Ovary (tissue), 9 donors: ENCODE results near the gene BMPR1A. TPM values are rescaled to one million over a fixed set of nuclear protein-coding genes. Genes with fewer than 3 reads are reported as not detected.

Experiments
- DNase-seq, 5 donors: peaks; one replicate each; pipeline ENCODE4 v3.0.0-alpha.2; 2019 to 2020
- H3K27ac ChIP-seq, 2 donors: fragments of 200-600 bp; one replicate each; pipeline versions ENCODE4 v1.5.1 to v1.8.0; 2019 to 2022
- H3K27me3 ChIP-seq: fragments of 200-600 bp; one replicate; pipeline ENCODE4 v1.8.0; 2022
- H3K36me3 ChIP-seq: fragments of 200-600 bp; sonication (generic); one replicate; pipeline ENCODE4 v1.5.1; 2019
- H3K4me1 ChIP-seq: one replicate; pipeline ENCODE4 v1.8.1; 2013; ENCODE audit warnings: mild to moderate bottlenecking, moderate library complexity; ENCODE audit not compliant: insufficient read depth
- H3K4me3 ChIP-seq: fragments of 200-600 bp; sonication (generic); one replicate; pipeline ENCODE4 v1.5.1; 2017
- H3K9me3 ChIP-seq, 2 donors: fragments of 200-600 bp in 1 of 2; sonication (generic) in 1 of 2; one replicate each; pipeline versions ENCODE4 v1.5.1 to v1.8.1; 2013 to 2019; ENCODE audit warnings: mild to moderate bottlenecking in 1 of 2, moderate library complexity in 1 of 2
- EP300 ChIP-seq: sonication (generic); formaldehyde crosslinking; IDR thresholded peaks from one replicate; pipeline ENCODE4 v1.6.1; 2017; ENCODE audit warnings: antibody characterized with exemption
- POLR2A ChIP-seq: fragments of 450-650 bp; IDR thresholded peaks from one replicate; pipeline ENCODE4 v1.6.1; 2017; ENCODE audit warnings: antibody characterized with exemption, mild to moderate bottlenecking, moderate library complexity
- WGBS, 3 donors: extraction: QIAGEN DNeasy Blood & Tissue Kit in 1 of 3; methylation state at CpG; one replicate each; pipeline versions ENCODE4 v1.1.5 to v1.1.7; 2013 to 2017; 5-methylcytosine and 5-hydroxymethylcytosine counted together
- intact Hi-C, 4 donors: fragments of 100-400 bp; cut with DNase I; formaldehyde crosslinking; loops; one replicate each; pipeline versions ENCODE4 v1.11.0 to v1.15.1; 2022 to 2023
- polyA plus RNA-seq, 2 donors: library from polyadenylated mRNA; stranded (reverse); fragments of 200-250 nt in 1 of 2; fragments of 350-450 nt in 1 of 2; fragmentation: Illumina TruSeq in 1 of 2; extraction: RNeasy Lipid Tissue Mini Kit (QIAGEN cat#74804) in 1 of 2; gene quantifications; one replicate each; pipeline ENCODE4 v1.2.3, GENCODE V29; 2013 to 2014
- total RNA-seq, 7 donors: library from RNA; depleted of rRNA in 2 of 7; stranded (reverse); fragments of >200 nt in 2 of 7; fragmentation: NEBNext Ultra II Directional in 3 of 7; extraction: Animal tissue kit (Norgen Biotek cat#: 25700) in 3 of 7; gene quantifications; one replicate each; pipeline versions ENCODE4 v1.1.0 to v1.2.4, GENCODE V29; 2016 to 2023
- TF ChIP-seq, protein P1 (sequence below), 3 donors: fragments of 450-650 bp in 2 of 3; fragments of 200-600 bp in 1 of 3; IDR thresholded peaks; one replicate each; pipeline versions ENCODE4 v1.5.1 to v1.8.0; 2016 to 2022; ENCODE audit warnings: antibody characterized with exemption in 3 of 3, mild to moderate bottlenecking in 1 of 3
- donor health status: DM: no; HTN: no; CAD: no; lungs with moderate emphysema.
- donor health status: DM: no; HTN: no; CAD: no.
- donor health status: Bipolar disorder and iron deficiency.
- donor health status: DM: yes; HTN: yes; CAD: no.
- donor health status: DM: no; HTN: no; CAD: no.
- donor health status: DM: yes; HTN: yes; CAD: no.

BMPR1A gene
- total and polyA plus RNA-seq, 9 donors, result 19.0 to 77.9 (median 55.8) TPM

DNA sequence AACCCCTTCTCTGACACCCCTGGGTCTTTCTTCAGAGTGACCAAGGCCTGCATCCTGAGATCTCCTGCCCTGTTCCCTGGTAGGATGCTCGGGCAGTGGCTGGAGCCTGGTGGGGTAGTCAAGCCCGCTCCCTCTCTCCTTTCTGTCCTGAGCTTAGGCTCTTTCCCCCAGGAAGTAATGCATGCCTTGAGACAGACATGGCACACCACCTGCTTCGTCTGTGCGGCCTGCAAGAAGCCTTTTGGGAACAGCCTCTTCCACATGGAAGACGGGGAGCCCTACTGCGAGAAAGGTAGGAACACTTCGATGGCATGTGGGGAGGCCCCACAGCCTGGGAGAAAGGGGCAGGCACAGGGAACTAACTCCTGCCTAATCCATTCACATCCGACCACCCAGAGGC is 37.9 kb upstream of the BMPR1A start:
- DNase-seq, result no peak
- intact Hi-C loops, result no loop called here
- H3K27me3 ChIP-seq, result no peaks in the 10 kb centered on the region
- H3K36me3 ChIP-seq, result no peaks in the 10 kb centered on the region
- no peak overlapping the region for H3K27ac ChIP-seq
- 92 to 94% (median 93%) methylated on average over 8 of the region's 8 CpGs for WGBS, 3 donors
- no peak overlapping the region for H3K4me3 ChIP-seq
- no peaks in the 10 kb centered on the region for H3K4me1 ChIP-seq
- no peak for TF ChIP-seq EP300
- TF ChIP-seq, protein P1, sequence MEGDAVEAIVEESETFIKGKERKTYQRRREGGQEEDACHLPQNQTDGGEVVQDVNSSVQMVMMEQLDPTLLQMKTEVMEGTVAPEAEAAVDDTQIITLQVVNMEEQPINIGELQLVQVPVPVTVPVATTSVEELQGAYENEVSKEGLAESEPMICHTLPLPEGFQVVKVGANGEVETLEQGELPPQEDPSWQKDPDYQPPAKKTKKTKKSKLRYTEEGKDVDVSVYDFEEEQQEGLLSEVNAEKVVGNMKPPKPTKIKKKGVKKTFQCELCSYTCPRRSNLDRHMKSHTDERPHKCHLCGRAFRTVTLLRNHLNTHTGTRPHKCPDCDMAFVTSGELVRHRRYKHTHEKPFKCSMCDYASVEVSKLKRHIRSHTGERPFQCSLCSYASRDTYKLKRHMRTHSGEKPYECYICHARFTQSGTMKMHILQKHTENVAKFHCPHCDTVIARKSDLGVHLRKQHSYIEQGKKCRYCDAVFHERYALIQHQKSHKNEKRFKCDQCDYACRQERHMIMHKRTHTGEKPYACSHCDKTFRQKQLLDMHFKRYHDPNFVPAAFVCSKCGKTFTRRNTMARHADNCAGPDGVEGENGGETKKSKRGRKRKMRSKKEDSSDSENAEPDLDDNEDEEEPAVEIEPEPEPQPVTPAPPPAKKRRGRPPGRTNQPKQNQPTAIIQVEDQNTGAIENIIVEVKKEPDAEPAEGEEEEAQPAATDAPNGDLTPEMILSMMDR (IDR thresholded peaks at IDR 0.05), result no peak
- TF ChIP-seq POLR2A, result no peak
- no peaks in the 10 kb centered on the region for H3K9me3 ChIP-seq

DNA sequence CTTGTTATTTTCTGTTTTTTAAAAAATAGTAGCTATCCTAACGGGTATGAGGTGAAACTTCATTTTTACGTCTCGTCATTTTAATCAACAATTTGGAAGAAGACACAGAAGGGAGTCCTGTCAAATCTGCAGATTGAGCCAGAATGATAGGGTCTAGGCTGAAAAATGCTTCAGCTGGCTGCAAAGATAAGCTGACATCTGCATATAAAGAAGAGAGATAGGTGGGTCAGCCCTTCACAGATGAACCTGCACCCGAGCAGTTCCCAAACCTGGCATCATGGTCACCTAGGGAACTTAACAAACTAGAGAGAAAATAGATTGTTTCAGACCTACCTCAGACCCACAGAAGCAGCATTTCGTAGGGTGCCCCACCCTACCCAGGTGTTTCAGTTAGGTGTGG is 35.2 kb upstream of the BMPR1A start:
- H3K9me3 ChIP-seq, result no peaks in the 10 kb centered on the region
- H3K4me3 ChIP-seq, result no peak overlapping the region
- H3K4me1 ChIP-seq, result no peaks in the 10 kb centered on the region
- no peak overlapping the region for H3K27ac ChIP-seq
- H3K27me3 ChIP-seq, result no peaks in the 10 kb centered on the region
- intact Hi-C loops, result no loop called here
- H3K36me3 ChIP-seq, result no peaks in the 10 kb centered on the region
- WGBS, 3 donors, result 80 to 94% (median 90%) methylated on average over 5 of the region's 5 CpGs
- DNase-seq, result no peak
- TF ChIP-seq, protein P1 (IDR thresholded peaks at IDR 0.05), result no peak
- TF ChIP-seq POLR2A (no peak), EP300 (no peak)

DNA sequence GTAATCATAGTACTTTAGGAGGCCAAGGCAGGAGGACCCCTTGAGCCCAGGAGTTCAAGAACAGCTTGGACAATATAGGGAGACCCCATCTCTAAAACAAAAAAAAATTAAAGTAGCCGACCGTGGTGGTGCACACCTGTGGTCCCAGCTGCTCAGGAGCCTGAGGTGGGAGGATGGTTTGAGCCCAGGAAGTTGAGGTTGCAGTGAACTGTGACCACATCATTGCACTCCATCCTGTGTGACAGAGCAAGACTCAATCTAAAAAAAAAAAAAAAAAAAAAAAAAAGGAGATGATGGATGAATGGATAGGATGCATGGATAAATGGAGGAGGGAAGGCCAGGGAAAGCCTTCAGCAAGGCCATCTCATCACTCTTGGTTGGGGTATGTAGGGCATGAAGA is 33.4 kb upstream of the BMPR1A start:
- Histone ChIP-seq H3K36me3 (no peaks in the 10 kb centered on the region), H3K27ac (no peak overlapping the region), H3K27me3 (no peaks in the 10 kb centered on the region), H3K4me3 (no peak overlapping the region), H3K4me1 (no peaks in the 10 kb centered on the region), H3K9me3 (no peaks in the 10 kb centered on the region)
- TF ChIP-seq POLR2A, result no peak
- TF ChIP-seq, protein P1 (IDR thresholded peaks at IDR 0.05), result no peak
- 94 to 100% (median 97%) methylated on average over 2 of the region's 2 CpGs for WGBS, 3 donors
- intact Hi-C loops, result no loop called here
- DNase-seq, result no peak

DNA sequence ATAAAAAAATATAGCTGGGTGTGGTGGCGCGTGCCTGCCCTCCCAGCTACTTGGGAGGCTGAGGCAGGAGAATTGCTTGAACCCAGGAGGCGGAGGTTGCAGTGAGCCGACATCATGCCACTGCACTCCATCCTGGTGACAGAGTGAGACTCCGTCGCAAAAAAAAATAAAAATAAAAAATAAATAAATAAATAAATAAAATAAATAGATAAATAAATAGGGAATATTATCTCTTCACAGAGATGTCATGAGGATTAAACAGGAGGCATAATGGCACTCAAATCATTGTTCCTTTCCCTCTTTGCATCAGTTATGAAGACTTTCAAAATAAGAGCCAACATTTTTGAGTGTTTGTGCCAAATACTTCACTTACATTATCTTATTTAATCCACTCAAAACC is 32.0 kb upstream of the BMPR1A start:
- 95 to 97% (median 96%) methylated on average over 6 of the region's 6 CpGs for WGBS, 3 donors

More for the DNA sequence above, 32.0 kb upstream of the BMPR1A start:
- H3K4me3 ChIP-seq, result no peak overlapping the region
- no peaks in the 10 kb centered on the region for H3K27me3 ChIP-seq
- no peaks in the 10 kb centered on the region for H3K9me3 ChIP-seq
- intact Hi-C loops, result no loop called here
- H3K36me3 ChIP-seq, result no peaks in the 10 kb centered on the region
- no peak for DNase-seq
- TF ChIP-seq, protein P1 (IDR thresholded peaks at IDR 0.05), result no peak
- TF ChIP-seq EP300 (no peak), POLR2A (no peak)
- no peaks in the 10 kb centered on the region for H3K4me1 ChIP-seq
- no peak overlapping the region for H3K27ac ChIP-seq
